Lung (tissue), 12 donors: ENCODE results near the gene SERPINE3. TPM values are rescaled to one million over a fixed set of nuclear protein-coding genes. Genes with fewer than 3 reads are reported as not detected.

Experiments
- ATAC-seq: fragments of 200-7000 bp; cut with Tn5 transposase; one replicate; pipeline ENCODE4 v1.9.1; 2020; ENCODE audit warnings: moderate number of reproducible peaks; ENCODE audit not compliant: insufficient read depth, low FRiP score
- DNase-seq, 3 donors: peaks; one replicate each; pipeline ENCODE4 v3.0.0-alpha.2; 2013 to 2017
- H3K27ac ChIP-seq, 2 donors: one replicate each; pipeline ENCODE4 v1.5.1; 2013; ENCODE audit warnings: mild to moderate bottlenecking in 2 of 2, moderate library complexity in 2 of 2, control low read depth in 1 of 2, inconsistent platforms in 1 of 2, low read depth in 1 of 2, low read length in 1 of 2
- H3K27me3 ChIP-seq, 3 donors: one replicate each; pipeline ENCODE4 v1.5.1; 2013; ENCODE audit warnings: low read length in 2 of 3; ENCODE audit not compliant: control insufficient read depth in 3 of 3, insufficient read depth in 3 of 3
- H3K36me3 ChIP-seq, 4 donors: one replicate each; pipeline ENCODE4 v1.5.1; 2013; ENCODE audit warnings: low read length in 4 of 4, mild to moderate bottlenecking in 1 of 4, moderate library complexity in 1 of 4; ENCODE audit not compliant: control insufficient read depth in 4 of 4, insufficient read depth in 4 of 4
- H3K4me1 ChIP-seq, 5 donors: one replicate each; pipeline ENCODE4 v1.5.1; 2013; ENCODE audit warnings: low read length in 5 of 5, mild to moderate bottlenecking in 2 of 5, moderate library complexity in 1 of 5; ENCODE audit not compliant: control insufficient read depth in 5 of 5, insufficient read depth in 5 of 5
- H3K4me3 ChIP-seq: one replicate; pipeline ENCODE4 v1.5.1; 2013; ENCODE audit warnings: mild to moderate bottlenecking, control low read depth, moderate library complexity
- H3K9ac ChIP-seq, 2 donors: one replicate each; pipeline ENCODE4 v1.5.1; 2013; ENCODE audit warnings: low read length in 2 of 2, control low read depth in 1 of 2; ENCODE audit not compliant: insufficient read depth in 1 of 2
- H3K9me3 ChIP-seq, 4 donors: one replicate each; pipeline ENCODE4 v1.5.1; 2013; ENCODE audit warnings: low read length in 3 of 4, mild to moderate bottlenecking in 1 of 4, moderate library complexity in 1 of 4; ENCODE audit not compliant: control insufficient read depth in 4 of 4, insufficient read depth in 3 of 4
- WGBS, 2 donors: extraction: QIAGEN DNeasy Blood & Tissue Kit; methylation state at CpG; one replicate each; pipeline ENCODE4 v1.1.7; 2013; 5-methylcytosine and 5-hydroxymethylcytosine counted together
- polyA plus RNA-seq, 2 donors: library from polyadenylated mRNA; stranded (reverse); fragments of 200-250 nt; gene quantifications; one replicate each; pipeline ENCODE4 v1.2.1, GENCODE V29; 2013
- total RNA-seq, 2 donors: library from RNA; depleted of rRNA in 1 of 2; stranded (reverse); fragments of >200 nt in 1 of 2; gene quantifications; one replicate each; pipeline ENCODE4 v1.2.1, GENCODE V29; 2014 to 2021
- TF ChIP-seq, protein P1 (sequence below): IDR thresholded peaks from 2 replicates; pipeline ENCODE4 v1.5.1; 2012; ENCODE audit warnings: mild to moderate bottlenecking; ENCODE audit errors: control extremely low read depth, extremely low read depth
- donor health status: control.
- donor health status: control.
- donor health status: Bipolar disorder and iron deficiency.
- donor health status: healthy.
- donor health status: DM: yes; HTN: yes; CAD: no.

SERPINE3 gene
- total and polyA plus RNA-seq, 4 donors: not detected

GRCh38 chr13:51331354-51331861, 8.1 kb upstream of the SERPINE3 start:
- no peaks in the 10 kb centered on the region for H3K4me1 ChIP-seq
- H3K36me3 ChIP-seq: no peaks in the 10 kb centered on the region
- H3K9me3 ChIP-seq: peaks cover 0 to 2% (median 0%) of the 10 kb centered on the region in 4 donors
- no peak for ATAC-seq
- no peak overlapping the region for H3K27ac ChIP-seq
- no peak for DNase-seq
- no peak overlapping the region for H3K4me3 ChIP-seq
- no peak overlapping the region for H3K9ac ChIP-seq
- no peaks in the 10 kb centered on the region for H3K27me3 ChIP-seq
- 68 to 69% methylated on average over 6 of the region's 6 CpGs for WGBS, 2 donors
- TF ChIP-seq, protein P1, sequence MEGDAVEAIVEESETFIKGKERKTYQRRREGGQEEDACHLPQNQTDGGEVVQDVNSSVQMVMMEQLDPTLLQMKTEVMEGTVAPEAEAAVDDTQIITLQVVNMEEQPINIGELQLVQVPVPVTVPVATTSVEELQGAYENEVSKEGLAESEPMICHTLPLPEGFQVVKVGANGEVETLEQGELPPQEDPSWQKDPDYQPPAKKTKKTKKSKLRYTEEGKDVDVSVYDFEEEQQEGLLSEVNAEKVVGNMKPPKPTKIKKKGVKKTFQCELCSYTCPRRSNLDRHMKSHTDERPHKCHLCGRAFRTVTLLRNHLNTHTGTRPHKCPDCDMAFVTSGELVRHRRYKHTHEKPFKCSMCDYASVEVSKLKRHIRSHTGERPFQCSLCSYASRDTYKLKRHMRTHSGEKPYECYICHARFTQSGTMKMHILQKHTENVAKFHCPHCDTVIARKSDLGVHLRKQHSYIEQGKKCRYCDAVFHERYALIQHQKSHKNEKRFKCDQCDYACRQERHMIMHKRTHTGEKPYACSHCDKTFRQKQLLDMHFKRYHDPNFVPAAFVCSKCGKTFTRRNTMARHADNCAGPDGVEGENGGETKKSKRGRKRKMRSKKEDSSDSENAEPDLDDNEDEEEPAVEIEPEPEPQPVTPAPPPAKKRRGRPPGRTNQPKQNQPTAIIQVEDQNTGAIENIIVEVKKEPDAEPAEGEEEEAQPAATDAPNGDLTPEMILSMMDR: no peak

- no peaks in the 10 kb centered on the region for H3K27me3 ChIP-seq
- no peak overlapping the region for H3K4me3 ChIP-seq
- ATAC-seq: no peak
- H3K9me3 ChIP-seq: peaks cover 0 to 4% (median 0%) of the 10 kb centered on the region in 4 donors
- DNase-seq: no peak
- H3K4me1 ChIP-seq: no peaks in the 10 kb centered on the region
- WGBS, 2 donors: 82 to 84% methylated on average over 2 of the region's 2 CpGs
- no peaks in the 10 kb centered on the region for H3K36me3 ChIP-seq
- no peak overlapping the region for H3K27ac ChIP-seq
- H3K9ac ChIP-seq: no peak overlapping the region
- TF ChIP-seq, protein P1: no peak
Measured at GRCh38 chr13:51332566-51333361, 6.7 kb upstream of the SERPINE3 start.

DNA sequence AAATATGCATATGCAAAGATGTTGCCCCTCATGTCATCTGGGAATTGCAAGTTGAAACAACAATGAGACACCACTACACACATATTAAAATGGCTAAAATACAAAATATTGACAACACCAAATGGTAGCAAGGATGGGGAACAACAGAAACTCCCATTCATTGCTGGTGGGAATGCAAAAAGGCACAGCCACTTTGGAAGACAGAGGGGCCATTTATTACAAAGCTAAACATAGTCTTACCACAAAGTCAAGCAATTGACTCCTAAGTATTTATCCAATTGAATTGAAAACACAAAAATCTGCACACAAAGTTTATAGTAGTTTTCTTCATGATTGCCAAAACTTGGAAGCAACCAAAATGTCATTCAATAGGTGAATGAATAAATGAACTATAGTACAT, 6.1 kb upstream of the SERPINE3 start:
- H3K4me1 ChIP-seq: no peaks in the 10 kb centered on the region
- ATAC-seq: no peak
- H3K9ac ChIP-seq: no peak overlapping the region
- H3K9me3 ChIP-seq: peaks cover 0 to 4% (median 0%) of the 10 kb centered on the region in 4 donors
- no peaks in the 10 kb centered on the region for H3K36me3 ChIP-seq
- no peak overlapping the region for H3K4me3 ChIP-seq
- no peak for DNase-seq
- no peaks in the 10 kb centered on the region for H3K27me3 ChIP-seq
- TF ChIP-seq, protein P1: no peak
- H3K27ac ChIP-seq: no peak overlapping the region
